HG02588 (cell line): ENCODE data around the gene PTTG2.

Experiments used
- ATAC-seq: cut with Tn5 transposase; IDR thresholded peaks from one replicate; pipeline ENCODE4 v1.9.1; 2021; ENCODE audit warnings: mild to moderate bottlenecking, moderate library complexity; ENCODE audit not compliant: unreplicated experiment

PTTG2 gene

DNA sequence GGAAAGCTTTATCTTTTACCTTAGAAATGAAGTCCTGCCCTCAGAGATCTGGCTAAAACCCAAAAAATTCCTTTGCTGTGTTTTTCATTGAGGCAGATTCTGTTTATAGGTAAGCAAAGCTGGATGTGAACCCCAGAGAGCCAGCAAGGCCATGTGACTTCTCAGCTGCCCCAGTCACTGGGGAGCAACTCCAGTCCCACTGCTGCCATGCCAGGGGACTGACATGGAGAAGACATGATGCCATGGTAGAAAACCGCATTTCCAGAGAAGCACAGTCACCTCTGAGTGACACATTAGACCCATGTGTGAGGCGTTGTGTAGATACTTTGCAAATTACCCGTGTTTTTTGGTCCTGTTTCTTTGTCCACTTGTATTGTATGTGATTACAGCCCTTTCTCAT, 45.4 kb downstream of the PTTG2 start:
- no peak for ATAC-seq

DNA sequence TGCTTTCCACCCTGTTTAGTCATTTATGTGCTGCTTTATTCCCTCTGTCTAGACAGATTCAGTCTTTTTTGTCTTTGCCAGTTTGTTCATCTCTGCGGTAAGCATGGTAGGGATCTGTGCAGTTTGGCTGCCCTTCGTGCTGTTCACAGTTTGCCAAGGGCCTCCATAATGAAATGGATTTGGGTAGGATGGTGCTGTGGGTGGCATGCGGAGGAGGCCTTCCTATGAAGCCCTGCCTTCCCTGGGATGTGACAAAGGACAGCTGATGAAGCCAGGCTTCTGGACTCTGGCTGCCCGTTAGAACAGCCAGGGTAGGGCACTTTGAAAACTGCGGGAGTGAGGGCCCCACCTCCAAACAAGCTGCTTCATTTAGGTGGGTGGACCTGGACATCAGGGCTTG, 47.4 kb downstream of the PTTG2 start:
- ATAC-seq = no peak

DNA sequence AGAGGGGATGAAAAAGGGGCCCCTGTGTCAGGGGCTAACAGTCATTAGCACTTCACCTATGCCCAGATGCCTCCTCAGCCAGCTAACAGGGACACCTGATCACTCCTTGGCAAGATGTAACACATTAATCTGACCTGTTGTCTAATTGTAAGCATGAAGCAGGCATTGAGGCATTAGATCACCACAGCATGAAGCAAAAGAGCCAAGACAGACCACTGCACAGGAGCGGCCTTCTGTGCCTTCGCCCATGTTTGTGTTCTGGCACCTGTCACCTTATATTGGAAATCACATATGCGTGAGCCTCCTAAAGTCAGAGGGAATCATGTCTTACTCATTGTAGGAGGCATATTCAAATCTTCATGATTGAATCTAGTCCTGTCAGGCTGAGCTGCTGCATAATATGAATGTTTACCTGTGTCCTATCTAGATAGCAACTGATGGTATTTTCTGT, 48.4 kb downstream of the PTTG2 start:
- no peak for ATAC-seq

DNA sequence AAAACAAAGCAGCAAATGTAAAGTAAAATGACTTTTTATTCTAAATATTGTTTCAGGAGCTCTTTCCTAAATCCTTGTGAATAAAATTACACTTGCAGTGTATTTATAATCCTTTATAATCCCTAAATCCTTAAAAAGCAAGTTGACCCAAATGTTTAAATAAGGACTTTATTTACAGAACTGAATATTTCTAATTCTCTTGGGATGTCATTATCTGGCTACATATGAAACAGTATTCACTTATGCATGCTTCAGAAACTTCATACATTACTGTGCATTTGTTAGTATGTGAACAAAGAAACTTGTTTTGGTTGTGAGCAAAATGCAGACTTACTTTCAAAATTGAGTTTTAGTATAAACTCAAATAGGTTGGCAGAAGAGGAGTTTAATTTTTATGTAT, 49.2 kb downstream of the PTTG2 start:
- no peak for ATAC-seq

DNA sequence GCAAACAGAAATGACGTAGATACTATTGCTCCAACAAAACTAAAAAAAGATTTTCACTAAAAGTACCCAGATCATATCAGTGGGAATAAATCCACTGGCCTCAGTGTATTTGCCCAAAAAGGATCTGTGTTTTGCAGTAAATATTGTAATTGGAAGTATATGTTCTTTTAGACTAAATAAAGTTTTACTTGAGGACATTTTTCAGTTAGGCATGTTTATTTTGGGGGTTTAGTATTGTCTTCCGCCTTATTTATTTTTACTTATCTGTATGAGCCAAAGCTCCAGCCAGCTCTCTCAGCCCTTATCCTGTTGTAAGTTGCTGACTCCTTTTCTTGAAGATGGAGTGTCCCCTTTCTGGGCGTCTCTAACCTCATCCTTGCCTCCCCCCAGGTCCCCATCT, 49.8 kb downstream of the PTTG2 start:
- no peak for ATAC-seq
